Heart left ventricle (tissue), 13 donors: ENCODE results near the gene ITPKA.

Experiments used
- POLR2A ChIP-seq, 2 donors: fragments of 450-650 bp; IDR thresholded peaks; one replicate each; pipeline ENCODE4 v1.6.1; 2017; ENCODE audit warnings: antibody characterized with exemption in 2 of 2, mild to moderate bottlenecking in 2 of 2, moderate library complexity in 2 of 2
- TF ChIP-seq, protein P1 (sequence below), 12 donors: fragments of 200-600 bp; sonication (generic) in 4 of 12; IDR thresholded peaks; one replicate each; pipeline versions ENCODE4 v1.5.0 to v1.8.0; 2018 to 2022; ENCODE audit warnings: antibody characterized with exemption in 12 of 12, mild to moderate bottlenecking in 5 of 12
- donor health status: ischemic (EF 13 %, LVEDD 7.1; RV severe dilation, severe dysfunction).
- donor health status: DM: no; HTN: yes; CAD: no.
- donor health status: DM: no; HTN: no; CAD: no.
- donor health status: ischemic (EF 25% LVEDD 6.9; RV normal size, moderate dysfunction).
- donor health status: ischemic (EF 25% LVEDD 5.7; RV mildly dilated, moderate dysfunction).
- donor health status: ischemic (EF 35%, LVEDD 5.7; RV mildly dilated, moderate dysfunction).
- donor health status: nonischemic (EF 11% LVEDD 7.7; RV severe dilation, severe dysfunction).
- donor health status: DM: yes; HTN: yes; CAD: no.
- donor health status: PGD.
- donor health status: ischemic (EF 29% LVEDD 5.4; RV normal size, mild dysfunction).
- donor health status: nonischemic (EF 23%, LVEDD 6.1; RV moderate dilation, normal function).

DNA sequence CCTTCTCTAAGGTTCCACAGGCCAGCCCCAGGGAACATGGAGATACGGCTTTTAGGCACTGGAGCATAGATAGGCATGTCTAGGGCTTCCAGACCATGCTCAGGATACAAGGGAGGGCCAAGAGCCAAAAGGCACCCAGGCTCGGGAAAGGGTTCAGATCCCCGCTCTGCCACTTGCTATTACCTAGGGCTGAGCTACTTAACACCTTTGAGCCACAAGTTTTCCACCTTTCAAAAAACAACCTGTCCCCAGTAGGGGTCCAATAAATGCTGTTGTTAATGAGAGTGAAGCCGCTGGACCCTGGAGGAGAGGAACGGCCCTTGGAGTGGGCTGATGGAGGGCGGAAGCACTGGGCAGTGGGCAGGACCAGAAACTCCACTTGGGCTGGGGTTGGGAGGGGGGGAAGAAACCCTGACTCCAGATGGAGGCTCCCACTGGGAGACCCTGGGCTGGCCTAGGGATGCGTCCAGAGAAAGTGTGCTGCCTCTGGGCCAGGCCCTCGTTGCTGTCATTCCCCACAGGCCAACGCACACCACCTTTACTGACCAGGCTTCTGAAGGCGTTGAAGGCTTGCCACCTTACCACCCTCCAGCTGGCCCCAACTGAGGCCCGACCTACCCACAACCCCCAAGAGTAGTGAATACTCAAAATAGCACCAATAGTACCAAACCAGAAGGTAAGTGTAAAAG, 8.6 kb upstream of the ITPKA start:
- TF ChIP-seq, protein P1, sequence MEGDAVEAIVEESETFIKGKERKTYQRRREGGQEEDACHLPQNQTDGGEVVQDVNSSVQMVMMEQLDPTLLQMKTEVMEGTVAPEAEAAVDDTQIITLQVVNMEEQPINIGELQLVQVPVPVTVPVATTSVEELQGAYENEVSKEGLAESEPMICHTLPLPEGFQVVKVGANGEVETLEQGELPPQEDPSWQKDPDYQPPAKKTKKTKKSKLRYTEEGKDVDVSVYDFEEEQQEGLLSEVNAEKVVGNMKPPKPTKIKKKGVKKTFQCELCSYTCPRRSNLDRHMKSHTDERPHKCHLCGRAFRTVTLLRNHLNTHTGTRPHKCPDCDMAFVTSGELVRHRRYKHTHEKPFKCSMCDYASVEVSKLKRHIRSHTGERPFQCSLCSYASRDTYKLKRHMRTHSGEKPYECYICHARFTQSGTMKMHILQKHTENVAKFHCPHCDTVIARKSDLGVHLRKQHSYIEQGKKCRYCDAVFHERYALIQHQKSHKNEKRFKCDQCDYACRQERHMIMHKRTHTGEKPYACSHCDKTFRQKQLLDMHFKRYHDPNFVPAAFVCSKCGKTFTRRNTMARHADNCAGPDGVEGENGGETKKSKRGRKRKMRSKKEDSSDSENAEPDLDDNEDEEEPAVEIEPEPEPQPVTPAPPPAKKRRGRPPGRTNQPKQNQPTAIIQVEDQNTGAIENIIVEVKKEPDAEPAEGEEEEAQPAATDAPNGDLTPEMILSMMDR (IDR thresholded peaks at IDR 0.05) = no peak
- no peak for TF ChIP-seq POLR2A (IDR thresholded peaks at IDR 0.05)
